ENCODE measurements around the gene FUT6.
"Not testable (repeated sequence)": the region's sequence is repeated elsewhere in the genome, so short reads cannot be mapped to it uniquely, and the experiment has no call there.

Gene FUT6

GRCh38 chr19:5784581-5785147 lies 54.8 kb downstream of the FUT6 start, which contains the start of gene PRR22:
Gene PRR22 (minus strand): TSS chr19:5784746. CDS start chr19:5784660, 86 bp downstream.
- no peak for DNase-seq

DNA sequence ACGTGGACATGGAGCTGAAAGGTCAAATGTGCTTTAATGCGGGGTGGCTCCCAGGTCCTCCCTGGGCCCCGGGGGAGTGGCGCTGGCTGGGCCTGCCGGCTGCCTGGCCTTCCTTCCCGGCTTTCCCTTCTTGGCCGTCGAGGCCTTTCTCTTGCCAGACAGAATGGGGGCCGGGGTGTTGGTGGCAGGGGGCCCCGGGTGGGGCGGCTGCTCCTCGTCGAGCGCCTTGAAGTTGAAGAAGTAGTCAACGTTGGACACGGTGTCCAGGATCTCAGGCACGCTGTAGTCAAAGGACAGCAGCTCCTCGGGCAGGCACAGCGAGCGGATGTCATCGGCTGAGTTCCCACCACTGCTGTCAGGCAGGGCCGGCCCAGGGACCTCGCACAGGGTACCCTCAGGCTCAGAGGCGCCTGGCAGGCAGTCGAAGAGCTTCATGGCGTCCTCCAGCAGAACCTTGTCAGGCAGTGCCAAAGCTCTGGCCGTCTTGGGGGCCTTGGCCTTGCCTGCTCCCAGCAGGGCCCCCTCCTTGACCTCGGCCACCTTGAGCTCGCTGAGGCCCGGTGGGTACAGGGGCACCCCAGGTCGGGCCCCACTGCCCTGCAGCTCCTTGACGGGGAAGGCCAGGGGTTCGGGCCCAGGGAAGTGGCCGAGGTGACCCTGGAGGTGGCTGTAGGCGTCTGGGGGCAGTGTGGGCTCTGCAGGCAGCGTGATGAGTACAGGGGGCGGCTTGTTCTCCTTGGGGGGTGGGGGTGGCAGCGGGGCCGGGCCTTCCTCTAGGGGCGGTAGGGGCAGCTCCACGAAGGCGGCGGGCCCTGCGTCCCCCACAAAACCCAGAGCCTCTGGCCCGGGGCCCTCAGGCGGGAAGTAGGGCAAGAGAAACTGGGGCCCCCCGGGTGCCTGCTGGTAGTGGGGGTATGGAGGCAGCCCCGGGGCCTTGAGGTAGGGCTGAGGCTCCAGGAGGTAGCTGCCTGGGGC lies 56.3 kb downstream of the FUT6 start:
- no peak for DNase-seq

- DNase-seq: no peak
Measured at GRCh38 chr19:5782322-5782721, 57.2 kb downstream of the FUT6 start.

- not testable (repeated sequence) for DNase-seq
Measured at GRCh38 chr19:5780916-5781315, 58.6 kb downstream of the FUT6 start.
